ENCODE results near the gene ASIC2. TPM values are rescaled to one million over a fixed set of nuclear protein-coding genes. Genes with fewer than 3 reads are reported as not detected.

Gene ASIC2
- total RNA-seq, 1 experiment from 2014 or later, result not detected

DNA sequence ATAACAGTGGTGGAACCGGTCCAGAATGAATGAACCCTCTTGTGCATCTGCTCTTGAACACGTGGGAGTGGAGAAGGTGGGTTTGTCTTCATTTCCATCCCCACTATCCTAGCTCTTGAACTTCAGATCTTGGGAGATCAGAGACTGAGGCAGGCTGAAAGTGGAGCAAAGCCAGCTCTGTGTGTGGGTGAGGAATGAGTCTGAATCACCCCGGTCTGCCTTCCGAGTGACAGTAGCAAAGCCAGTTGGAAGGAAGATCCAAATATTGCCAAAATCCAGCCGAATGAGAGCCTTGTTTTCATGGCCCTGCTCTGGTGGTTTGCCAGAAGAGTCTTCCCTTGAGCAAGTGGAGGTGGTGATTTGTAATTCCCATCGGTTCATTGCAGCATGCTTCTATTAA, 29.0 kb upstream of the ASIC2 start:
- BruUV-seq (replicated peaks), result no TSS peak
- no peaks in the 10 kb centered on the region for H3K36me3 Mint-ChIP-seq (ENCODE audit: insufficient read depth, unreplicated experiment)
- no peak overlapping the region for H3K27ac Mint-ChIP-seq (ENCODE audit: low read depth, unreplicated experiment)
- H3K4me1 Mint-ChIP-seq (ENCODE audit: insufficient read depth, unreplicated experiment), result no peaks in the 10 kb centered on the region
- no peak overlapping the region for H3K4me3 Mint-ChIP-seq (ENCODE audit: unreplicated experiment)
- ChIA-PET POLR2A (no interaction called here), CTCF (no interaction called here)
- TF ChIP-seq CTCF (IDR thresholded peaks at IDR 0.05; ENCODE audit: unreplicated experiment), result no peak
- DNase-seq (ENCODE audit: unreplicated experiment), result peak; percentile 0
- intact Hi-C loops (cut with micrococcal nuclease), result no loop called here
- peaks cover 43% of the 10 kb centered on the region for H3K27me3 Mint-ChIP-seq (ENCODE audit: insufficient read depth, unreplicated experiment)
- H3K9me3 Mint-ChIP-seq (ENCODE audit: unreplicated experiment), result no peaks in the 10 kb centered on the region

GRCh38 chr17:33318241-33318640, 25.1 kb upstream of the ASIC2 start:
- TF ChIP-seq CTCF (IDR thresholded peaks at IDR 0.05; ENCODE audit: unreplicated experiment), result no peak
- Mint-ChIP-seq H3K9me3 (ENCODE audit: unreplicated experiment) (no peaks in the 10 kb centered on the region), H3K27ac (ENCODE audit: low read depth, unreplicated experiment) (no peak overlapping the region), H3K4me3 (ENCODE audit: unreplicated experiment) (no peak overlapping the region), H3K4me1 (ENCODE audit: insufficient read depth, unreplicated experiment) (no peaks in the 10 kb centered on the region), H3K27me3 (ENCODE audit: insufficient read depth, unreplicated experiment) (peaks cover 40% of the 10 kb centered on the region), H3K36me3 (ENCODE audit: insufficient read depth, unreplicated experiment) (no peaks in the 10 kb centered on the region)
- CTCF ChIA-PET, result interaction anchor here (0.7 to 1.6 kb wide), 3 partner anchors 10 to 172 kb away, joined by 3 read pairs; no protein-coding TSS in a partner anchor
- DNase-seq (ENCODE audit: unreplicated experiment), result no peak
- no TSS peak for BruUV-seq (replicated peaks)
- POLR2A ChIA-PET, result no interaction called here
- intact Hi-C loops (cut with micrococcal nuclease), result no loop called here

DNA sequence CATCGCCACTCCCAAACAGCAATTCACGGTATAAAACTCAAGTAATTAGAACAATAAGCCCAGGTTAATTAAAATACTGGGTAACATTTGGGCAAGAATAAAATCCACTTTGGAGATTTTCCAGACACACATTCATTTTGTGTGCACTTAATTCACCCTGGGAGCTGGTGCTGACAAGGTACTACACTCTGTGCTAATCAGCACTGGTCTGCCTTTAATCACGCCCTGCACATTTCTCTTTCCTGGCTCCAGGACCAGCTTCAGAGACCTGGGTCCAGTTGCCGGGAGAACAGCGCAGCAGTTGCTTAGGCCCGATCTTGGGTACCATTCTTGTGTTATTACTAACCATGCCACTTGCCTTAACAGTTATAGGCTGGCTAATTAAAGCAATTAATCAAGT, 23.7 kb upstream of the ASIC2 start:
- H3K27ac Mint-ChIP-seq (ENCODE audit: low read depth, unreplicated experiment), result no peak overlapping the region
- no peaks in the 10 kb centered on the region for H3K36me3 Mint-ChIP-seq (ENCODE audit: insufficient read depth, unreplicated experiment)
- H3K9me3 Mint-ChIP-seq (ENCODE audit: unreplicated experiment), result no peaks in the 10 kb centered on the region
- ChIA-PET POLR2A (no interaction called here), CTCF (no interaction called here)
- no peaks in the 10 kb centered on the region for H3K4me1 Mint-ChIP-seq (ENCODE audit: insufficient read depth, unreplicated experiment)
- no peak for TF ChIP-seq CTCF (IDR thresholded peaks at IDR 0.05; ENCODE audit: unreplicated experiment)
- H3K4me3 Mint-ChIP-seq (ENCODE audit: unreplicated experiment), result no peak overlapping the region
- no TSS peak for BruUV-seq (replicated peaks)
- no peak for DNase-seq (ENCODE audit: unreplicated experiment)
- H3K27me3 Mint-ChIP-seq (ENCODE audit: insufficient read depth, unreplicated experiment), result peaks cover 30% of the 10 kb centered on the region
- intact Hi-C loops (cut with micrococcal nuclease), result no loop called here

- intact Hi-C loops (cut with micrococcal nuclease), result no loop called here
- no peak for DNase-seq (ENCODE audit: unreplicated experiment)
- ChIA-PET POLR2A (no interaction called here), CTCF (no interaction called here)
- H3K27me3 Mint-ChIP-seq (ENCODE audit: insufficient read depth, unreplicated experiment), result peaks cover 69% of the 10 kb centered on the region
- TF ChIP-seq CTCF (IDR thresholded peaks at IDR 0.05; ENCODE audit: unreplicated experiment), result no peak
- H3K27ac Mint-ChIP-seq (ENCODE audit: low read depth, unreplicated experiment), result no peak overlapping the region
- H3K36me3 Mint-ChIP-seq (ENCODE audit: insufficient read depth, unreplicated experiment), result no peaks in the 10 kb centered on the region
- peaks cover 7% of the 10 kb centered on the region for H3K9me3 Mint-ChIP-seq (ENCODE audit: unreplicated experiment)
- H3K4me1 Mint-ChIP-seq (ENCODE audit: insufficient read depth, unreplicated experiment), result no peaks in the 10 kb centered on the region
- H3K4me3 Mint-ChIP-seq (ENCODE audit: unreplicated experiment), result no peak overlapping the region
- no TSS peak for BruUV-seq (replicated peaks)
These were observed 17.2 kb upstream of the ASIC2 start for GRCh38 chr17:33310296-33310695.
